Transverse colon (tissue), 4 donors: Measurements from ENCODE around the gene GNAO1.

Source experiments
- CTCF ChIP-seq, 5 experiments: fragments of 200-600 bp in 3 of 5; fragments of 450-650 bp in 2 of 5; sonication (generic) in 3 of 5; IDR thresholded peaks; 1 replicate in 2 of 5; 2 replicates in 3 of 5; pipeline ENCODE4 v1.5.1; 2016 to 2017; ENCODE audit warnings: antibody characterized with exemption in 5 of 5, inconsistent platforms in 3 of 5, mild to moderate bottlenecking in 2 of 5, moderate library complexity in 1 of 5
- POLR2A ChIP-seq: fragments of 450-650 bp; IDR thresholded peaks from one replicate; pipeline ENCODE4 v1.6.1; 2016; ENCODE audit warnings: antibody characterized with exemption, mild to moderate bottlenecking, moderate library complexity
- POLR2AphosphoS5 ChIP-seq, 3 donors: sonication (generic); formaldehyde crosslinking; IDR thresholded peaks; one replicate each; pipeline ENCODE4 v1.6.1; 2016; ENCODE audit warnings: antibody characterized with exemption in 3 of 3

- no peak for TF ChIP-seq POLR2AphosphoS5 (IDR thresholded peaks at IDR 0.05)
- peak in 2 of 5 experiments; percentile 5 to 13 for TF ChIP-seq CTCF (IDR thresholded peaks at IDR 0.05)
- TF ChIP-seq POLR2A: no peak
These were observed 90.0 kb downstream of the GNAO1 start for GRCh38 chr16:56281249-56281805.
